NCI-H2227 (cell line): ENCODE data around the gene C4orf50.
A peak's percentile ranks its signal among the peaks of the same experiment; 100 is the strongest.

Source experiments
- DNase-seq: peaks from one replicate; lab custom pipeline; 2025; ENCODE audit not compliant: unreplicated experiment; lab: John Stamatoyannopoulos, UW

Gene C4orf50

DNA sequence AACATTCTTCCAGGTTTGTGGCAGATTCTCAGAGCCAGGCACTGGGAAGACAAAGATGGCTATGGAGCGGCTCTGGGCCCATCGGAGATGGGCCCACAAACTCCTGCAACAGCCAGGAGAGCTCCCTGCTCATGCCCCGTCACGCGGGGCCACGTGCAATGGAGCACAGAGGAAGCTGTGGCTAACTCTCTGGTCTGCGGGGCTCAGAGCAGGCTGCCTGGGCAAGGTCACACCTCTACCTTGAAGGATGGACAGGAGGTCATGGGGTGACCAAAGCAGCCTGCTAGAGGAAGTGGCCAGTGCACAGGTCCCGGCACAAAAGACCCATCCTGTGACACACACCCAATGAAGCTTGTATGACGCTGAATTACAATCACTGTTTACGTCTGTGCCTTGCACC is 45.2 kb downstream of the C4orf50 start:
- DNase-seq, result no peak

DNA sequence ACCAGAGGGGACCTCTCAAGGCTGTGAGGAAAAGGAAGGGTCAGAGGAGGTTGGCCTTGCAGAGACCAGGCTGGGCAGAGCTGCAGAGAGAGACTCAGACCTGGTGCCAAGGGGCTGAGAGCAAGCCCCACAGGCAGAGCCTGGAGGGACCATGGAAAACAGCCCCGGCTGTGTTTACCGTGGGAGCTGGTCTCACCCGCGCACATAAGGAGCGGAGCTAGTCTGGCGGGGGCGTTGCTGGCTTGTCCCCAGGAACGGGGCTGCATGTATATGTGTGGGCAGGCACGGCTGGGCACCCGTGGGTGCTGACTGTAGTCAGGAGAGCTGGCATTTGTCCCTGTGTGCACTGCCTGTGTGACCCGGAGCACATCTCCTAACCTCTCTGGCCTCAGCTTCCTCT is 45.7 kb downstream of the C4orf50 start:
- DNase-seq, result no peak

DNA sequence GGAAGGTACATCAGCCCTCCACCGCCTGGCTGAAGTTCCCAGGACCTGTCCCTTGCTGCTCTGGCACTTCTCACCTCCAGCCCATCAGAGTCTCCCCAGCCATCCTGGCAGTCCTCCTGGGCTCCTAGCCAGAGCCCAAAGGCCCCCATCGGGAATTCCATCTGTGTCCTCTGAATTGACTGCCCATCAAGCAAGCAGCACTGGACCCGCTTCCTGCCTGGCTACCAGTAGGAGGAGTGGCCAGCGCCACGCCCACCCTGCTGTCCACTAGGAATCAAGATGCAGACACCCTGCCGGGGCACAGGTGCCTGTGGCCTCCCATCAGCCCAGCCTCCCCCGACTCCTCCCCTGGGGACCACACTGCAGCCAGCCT is 47.2 kb downstream of the C4orf50 start:
- DNase-seq, result no peak

DNA sequence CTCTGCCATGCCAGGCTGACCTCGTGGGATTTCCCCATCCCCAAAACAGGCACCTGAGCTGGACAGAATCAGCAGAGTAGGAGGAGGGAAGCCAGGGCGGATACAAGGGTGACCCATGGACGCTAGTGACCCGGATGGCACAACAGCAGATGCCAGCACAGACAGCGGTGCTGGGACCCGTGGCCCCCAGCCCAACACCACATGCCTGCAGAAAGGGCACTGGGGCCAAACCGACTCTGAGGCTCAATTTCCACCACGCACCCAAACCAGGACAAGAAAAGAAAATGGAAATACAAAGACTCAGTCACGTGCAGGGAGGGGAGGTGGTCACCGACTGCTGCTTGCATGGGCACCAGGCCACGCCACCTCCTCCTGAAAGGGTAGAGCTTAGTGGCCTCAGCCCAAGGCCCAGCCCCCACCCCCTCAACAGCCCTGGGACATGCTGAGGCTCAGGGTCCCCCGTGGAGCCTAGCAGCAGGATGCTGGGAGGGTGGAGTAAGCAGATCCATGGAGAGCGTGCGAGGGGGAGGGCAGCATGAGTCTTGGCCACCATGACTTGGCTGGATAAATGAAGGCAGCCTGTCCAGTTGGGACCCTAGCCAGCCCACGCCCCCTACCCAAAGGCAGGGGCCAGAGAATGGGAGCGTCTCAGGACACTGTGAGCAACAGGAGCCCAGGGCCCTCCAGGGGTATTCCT is 47.7 kb downstream of the C4orf50 start:
- DNase-seq, result no peak

DNA sequence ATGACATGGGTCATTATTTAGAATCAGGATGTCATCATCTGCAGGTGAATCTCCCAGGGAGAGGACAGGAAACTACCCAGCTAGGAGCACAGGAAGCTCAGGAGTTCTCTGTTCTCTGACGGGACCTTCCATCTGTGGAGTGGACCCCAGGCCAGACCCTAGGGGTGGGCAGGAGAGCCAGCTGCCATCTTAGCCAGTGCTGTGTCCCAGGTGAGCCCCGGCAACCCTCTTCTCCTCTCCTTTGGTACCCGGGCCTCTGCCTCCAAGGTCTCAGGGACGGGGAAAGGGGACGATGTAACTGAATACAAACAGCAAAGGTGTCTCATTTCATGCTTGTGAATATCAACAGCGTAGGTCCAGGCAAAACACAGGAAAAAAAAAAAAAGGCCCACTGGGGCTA is 48.5 kb downstream of the C4orf50 start:
- no peak for DNase-seq

DNA sequence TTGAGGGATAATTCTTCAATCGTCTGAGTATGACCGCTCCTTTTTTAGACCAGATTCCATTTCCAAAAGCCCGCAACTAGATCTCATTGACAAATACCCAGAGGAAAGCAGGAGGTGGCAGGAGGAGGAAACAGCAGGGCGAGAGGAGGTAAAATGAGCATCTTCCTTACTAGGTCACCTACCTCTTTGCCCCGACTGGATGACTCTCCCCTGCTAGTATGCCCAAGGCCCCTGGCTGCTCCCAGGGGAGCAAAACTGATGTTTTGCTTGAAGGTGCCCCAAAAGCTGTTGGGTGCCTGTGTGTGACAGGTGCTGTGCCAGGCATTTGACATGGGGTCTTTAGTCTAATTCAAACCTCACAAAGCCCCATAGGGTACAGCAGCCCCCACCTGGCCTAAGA is 48.9 kb downstream of the C4orf50 start:
- no peak for DNase-seq

DNA sequence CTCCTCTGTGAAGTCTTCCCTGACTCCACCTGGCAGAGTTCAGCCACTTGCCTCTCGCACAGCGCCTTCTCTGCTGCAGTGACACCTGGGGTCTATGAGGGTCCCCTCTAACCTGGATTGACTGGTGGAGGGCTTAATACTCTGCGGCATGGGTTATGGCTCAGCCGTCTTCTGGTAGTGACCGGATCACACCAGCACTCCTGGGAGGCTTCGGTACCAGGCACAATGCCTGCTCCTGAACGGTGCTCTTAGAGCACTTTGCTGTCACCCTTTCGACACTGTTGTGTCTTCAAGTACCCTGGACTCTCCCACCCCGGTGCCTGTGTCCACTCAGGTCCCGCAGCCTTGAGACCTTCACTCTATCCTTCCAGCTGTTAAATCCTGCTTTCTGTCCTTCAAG is 50.0 kb downstream of the C4orf50 start:
- no peak for DNase-seq

DNA sequence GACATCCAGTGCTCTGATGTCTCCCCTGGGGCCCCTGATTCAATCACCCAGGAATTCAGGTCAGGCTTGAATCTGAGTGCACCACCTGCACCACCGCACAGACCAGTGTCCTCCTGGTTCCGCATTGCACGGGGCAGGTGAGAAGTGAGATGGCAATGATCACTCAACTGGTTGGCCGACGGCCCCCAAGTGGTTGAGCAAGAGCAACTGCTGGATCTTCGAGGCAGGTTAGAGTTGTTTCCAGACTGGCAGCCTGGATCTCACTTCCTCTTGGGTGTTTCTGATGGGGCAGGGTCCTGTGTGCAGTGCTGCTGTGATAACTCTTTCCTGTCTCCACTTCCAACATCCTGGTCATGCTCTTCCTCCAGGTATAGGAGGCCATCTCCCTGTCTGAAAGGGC is 50.4 kb downstream of the C4orf50 start:
- DNase-seq, result no peak

DNA sequence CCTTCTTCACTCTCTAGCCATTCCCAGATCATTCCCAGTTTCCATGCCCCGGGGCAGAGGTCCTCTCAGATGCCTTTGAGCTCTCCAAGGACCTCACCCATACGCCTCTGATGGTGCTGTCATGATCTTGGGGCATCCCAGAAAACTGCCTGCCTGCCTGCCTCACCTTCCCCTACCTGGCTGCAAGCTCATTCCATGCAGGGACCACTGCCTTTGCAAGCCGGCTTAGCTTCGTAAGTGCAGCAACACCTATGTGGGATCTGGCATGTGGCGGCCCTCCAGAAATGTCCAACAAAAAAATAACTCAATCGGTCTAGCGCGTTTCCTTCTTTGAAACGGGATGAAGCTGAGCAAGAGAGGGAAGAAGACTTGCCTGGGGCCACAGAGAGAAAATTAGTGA is 53.0 kb downstream of the C4orf50 start:
- no peak for DNase-seq

DNA sequence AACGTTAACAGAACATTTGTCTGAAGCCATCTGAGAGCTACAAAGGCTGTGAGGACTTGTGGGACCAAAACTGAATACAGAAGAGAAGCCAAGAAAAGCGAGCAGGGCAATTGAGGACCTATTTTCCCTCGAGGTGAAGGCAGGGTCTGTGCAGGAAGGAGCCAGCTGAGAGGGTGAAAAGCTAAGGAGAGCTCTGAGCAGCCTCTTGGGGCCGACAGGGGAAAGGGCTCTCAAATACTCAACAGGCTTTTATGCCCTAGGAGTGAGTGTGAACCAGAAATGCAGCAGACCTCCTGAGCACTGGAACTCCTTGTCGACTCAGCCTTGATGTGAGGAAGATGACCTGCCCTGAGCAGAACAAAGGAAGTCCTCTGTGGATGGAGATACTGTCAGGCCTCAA is 54.2 kb downstream of the C4orf50 start:
- no peak for DNase-seq

DNA sequence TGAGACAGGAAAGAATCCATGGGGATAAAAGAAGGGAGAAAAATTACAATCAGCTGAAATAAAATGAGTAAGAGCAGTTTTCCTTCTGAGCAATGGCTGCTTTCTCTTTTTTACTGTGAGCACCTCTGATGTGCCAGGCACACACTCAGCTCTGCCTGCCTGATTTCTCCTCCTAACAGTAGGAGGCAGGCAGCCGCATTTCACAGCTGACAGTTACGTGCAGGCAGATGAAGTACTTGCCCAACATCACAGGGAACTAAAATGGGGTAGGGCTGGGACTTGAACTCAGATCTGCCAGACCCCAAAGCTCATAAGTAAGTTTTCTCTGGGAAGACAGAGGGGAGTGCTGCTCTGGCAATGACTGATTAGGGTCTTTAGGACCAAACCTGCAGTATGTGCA is 54.6 kb downstream of the C4orf50 start:
- peak; percentile 8 for DNase-seq

DNA sequence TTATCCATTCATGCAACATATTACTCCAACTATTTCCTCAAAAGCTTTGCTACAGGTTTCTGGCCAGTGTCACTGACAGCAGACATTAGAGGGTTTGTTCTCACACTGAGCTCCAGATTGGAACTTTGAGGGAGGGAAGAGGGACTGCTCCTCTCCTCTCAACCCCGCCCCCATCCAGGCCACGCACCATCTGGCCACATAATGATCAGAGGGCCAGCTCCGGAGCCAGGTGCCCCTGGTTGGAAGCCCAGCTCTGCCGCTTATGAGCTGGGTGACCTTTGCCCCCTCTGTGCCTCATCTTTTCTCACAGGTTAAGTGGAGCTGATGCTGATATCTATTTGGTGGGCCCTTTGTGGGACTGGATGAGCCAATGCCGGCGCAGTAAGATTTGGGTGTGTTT is 55.8 kb downstream of the C4orf50 start:
- no peak for DNase-seq

DNA sequence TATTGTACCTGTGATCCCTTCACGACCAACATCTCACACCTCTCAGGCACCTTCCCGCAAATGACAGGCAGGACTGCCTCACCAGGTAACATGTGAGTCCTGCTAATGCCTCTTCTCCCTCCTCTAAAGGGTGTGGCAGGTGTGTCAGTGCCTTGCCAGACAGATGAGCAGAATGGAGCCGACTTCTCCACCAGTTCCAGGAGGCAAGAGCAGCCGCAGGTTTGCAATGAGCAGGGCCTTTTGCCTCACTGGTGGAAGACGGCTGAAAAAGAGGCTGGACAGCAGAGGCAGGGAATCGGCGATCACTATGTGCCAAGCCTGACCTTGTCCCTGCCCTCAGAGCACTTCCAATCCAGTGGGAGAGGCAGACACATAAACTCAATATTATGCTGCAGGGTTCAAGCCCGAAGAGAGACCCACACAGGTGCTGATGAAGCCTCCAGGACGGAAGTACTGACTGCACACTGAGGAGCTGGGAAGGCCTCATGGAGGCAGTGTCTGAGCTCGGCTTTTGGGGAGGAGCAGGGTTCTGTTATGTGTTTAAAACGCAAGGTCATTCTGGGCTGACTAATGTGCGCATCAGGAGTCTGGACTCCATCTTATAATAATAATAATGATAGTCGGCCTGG is 57.9 kb downstream of the C4orf50 start:
- no peak for DNase-seq

DNA sequence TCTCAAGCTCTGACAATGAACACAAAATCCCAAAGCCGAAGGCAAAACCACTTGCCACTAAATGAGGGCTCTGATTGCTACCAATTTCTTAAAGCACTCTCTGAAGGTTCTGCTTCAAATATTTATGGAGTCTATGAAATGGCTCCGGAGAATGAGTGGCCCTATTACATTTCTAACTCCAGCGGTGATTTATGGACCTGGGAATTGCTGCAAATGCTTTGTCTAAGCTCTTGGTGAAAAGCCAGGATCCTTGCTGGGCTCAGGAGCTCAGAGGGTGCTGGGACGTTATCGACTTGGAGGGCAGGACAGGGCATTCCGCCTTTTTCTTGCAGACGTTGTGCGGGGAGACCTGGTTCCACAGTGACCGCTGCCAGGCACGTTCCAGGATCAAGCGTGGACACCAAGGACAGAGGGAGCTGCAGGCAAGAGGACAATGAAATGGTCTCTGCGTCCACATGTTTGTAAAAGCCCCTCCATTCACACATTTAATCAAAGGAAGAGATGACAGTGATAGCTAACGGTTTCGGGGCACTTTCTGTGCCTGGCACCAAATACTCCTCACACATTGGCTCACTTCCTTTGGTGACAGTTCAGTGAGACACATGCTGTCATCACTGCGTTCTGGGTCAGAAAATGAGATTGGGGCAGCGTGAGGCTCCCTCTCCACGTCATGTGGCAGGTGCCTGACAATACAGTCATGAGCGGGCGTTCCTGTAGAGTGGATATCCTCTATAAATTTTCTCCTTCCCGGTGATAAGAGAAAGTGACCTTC is 58.8 kb downstream of the C4orf50 start:
- DNase-seq, result peak; percentile 53

DNA sequence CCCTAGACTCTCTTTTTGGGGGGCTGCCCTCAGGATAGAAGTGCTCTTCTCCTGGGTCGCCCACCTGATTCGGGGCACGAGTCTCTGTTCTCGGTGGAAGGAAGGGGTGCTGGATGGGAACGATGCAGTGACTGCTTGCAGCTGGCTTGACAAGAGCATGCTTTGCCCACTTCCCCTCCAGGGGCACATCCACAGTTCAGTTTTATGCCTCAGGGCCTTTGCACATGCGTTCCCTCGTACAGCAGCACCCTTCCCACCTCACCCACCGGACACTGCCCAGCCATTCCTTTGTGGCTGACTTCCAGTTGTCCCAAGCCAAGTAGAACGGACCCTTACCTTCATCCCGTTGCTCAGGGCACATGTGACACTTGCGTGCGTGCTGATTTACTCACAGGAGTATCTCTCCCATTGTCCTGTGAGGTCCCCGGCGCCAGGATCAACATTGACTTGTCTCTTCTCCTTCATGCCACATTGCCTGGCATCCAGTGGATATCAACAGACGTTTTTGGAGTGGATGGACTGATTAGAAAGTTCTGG is 60.0 kb downstream of the C4orf50 start:
- DNase-seq, result no peak

DNA sequence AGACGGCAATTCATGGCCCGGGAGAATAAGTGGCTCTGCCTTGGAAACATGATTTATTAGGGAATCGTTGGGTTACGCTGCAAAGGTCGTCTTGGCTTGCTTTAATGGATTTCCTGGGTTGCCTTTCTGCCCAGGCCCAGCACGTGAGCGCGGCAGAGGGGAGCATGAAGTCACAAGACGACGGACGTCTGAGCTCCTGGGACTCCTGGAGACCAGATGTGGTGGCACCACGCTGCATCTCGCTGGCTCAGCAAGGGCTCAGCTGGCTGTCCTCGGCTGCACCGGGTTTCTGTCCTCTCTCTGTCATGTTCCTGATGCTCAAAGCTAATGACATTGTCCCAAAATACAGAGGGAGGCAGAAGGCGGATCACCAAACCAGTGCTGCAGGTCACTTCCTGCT is 61.2 kb downstream of the C4orf50 start:
- DNase-seq, result peak; percentile 30

DNA sequence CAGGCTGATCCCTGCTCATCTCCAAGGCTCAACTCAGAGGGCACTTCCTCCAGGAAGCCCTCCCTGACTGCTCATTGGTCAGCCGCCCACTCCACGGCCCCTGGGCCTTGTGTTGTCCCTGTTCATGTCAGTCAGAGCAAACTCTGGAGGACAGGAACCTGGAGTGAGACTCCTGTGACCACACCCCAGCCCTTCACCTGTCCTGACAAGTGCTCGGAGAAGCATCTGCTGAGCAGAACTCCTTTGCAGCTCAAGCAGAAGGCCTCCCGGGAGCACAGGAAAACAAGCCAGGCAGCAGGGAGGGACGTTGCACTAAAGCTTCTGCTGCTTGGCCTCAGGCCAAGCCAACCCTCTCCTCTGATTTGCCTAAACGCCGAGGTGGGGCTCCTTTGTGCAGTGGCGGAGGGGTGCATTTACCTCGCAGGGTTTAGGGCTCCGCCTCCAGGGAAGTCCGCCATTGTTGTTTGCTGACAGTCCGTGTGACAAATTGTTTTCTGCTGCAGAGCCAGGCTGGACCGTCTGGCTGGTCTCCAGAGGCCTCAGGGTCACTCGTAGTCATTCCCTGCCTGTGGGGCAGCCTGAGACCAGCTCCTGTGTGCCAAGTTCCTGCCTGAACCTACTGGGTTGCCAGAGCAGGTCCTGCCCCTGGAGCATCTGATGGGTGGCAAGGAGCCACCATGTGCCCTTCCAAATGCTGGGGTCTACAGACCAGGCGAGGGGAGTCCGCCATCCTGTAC is 61.8 kb downstream of the C4orf50 start:
- peak; percentile 93 for DNase-seq

DNA sequence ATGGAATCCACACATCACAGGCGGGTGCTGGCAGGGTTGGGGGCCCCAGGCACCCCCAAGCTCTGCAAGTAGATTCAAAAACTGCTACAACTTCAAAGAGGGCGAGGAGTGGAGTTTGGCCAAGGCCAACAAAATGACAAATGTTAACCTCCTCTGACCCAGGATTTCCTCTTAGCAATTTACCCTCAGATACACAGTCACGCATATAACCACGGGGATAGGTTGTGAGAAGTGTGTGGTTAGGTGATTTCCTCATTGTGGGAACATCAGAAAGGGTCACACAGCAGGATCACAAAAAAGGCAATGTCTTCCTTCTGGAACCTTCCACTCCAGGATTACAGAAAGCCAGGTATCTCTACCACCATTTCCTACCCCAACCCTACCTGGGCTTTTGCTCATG is 62.4 kb downstream of the C4orf50 start:
- no peak for DNase-seq

DNA sequence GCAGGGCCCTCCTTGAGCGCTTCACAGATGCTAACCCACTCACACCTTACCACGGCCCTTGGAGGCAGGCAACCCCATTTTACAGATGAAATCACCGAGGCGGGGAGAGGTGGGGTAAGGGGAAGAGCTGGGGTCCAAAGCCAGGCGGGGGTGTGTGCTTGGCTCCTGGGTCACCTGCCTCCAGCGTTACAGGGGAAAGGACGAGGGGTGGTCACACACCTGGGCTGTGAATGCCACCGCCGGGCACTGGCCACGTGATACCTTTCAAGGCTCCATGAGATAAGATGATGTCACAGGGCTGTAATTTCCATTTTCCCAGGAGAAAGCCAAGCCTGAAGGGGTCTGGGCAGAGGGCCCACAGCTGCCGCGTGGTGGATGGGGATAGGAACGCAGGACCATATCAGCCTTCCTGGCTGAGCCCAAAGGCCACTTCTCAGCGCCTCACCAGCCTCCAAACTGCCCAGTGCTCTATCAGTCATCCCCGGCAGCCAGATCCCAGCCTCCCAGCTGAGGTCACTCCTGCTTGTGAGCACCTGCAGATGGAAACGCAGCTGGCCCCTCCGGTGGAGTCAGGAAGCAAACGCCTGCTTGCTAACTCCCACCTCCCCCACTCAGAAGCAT is 62.9 kb downstream of the C4orf50 start:
- peak; percentile 78 for DNase-seq

DNA sequence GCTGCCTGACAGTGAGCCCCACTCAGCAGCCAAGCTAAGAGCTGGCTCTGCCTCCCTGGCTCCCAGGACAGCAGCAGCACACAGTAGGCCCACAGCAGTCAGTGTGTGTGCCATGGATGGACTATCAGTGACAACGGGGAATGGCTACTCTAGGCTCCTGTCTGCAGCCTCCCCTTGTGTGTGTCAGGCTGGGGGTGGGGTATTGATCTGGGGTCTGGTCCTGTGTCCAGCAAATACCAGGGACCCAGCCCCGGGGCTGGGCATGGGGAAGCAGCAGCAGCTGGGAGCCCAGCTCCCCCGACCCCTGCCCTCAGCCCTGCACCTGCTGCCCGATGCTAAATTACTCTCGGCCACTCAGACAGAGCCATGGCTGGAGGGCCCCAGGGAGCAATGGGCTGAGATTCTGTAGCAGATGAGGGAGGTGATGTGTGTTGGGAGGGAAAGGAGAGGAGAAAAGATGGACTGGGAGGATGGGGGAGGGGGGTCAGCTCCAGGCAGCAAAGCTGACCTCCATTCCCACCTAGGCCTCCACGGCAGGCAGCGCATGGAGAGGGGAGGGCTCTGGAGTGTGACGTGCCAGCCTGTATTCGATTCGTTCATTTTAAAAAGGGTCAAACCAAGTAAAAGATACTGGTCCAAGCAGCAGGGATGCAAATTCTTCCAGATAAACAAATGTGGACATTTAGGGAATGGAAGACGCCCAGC is 64.0 kb downstream of the C4orf50 start:
- DNase-seq, result no peak
